IMR-90 (cell line): ENCODE results near the gene SEPTIN2. TPM values are rescaled to one million over a fixed set of nuclear protein-coding genes. Genes with fewer than 3 reads are reported as not detected.

Experiments used
- ATAC-seq: fragments of 200-7000 bp; cut with Tn5 transposase; 2 replicates; pipeline ENCODE4 v1.9.1; 2020; ENCODE audit warnings: low read depth, mild to moderate bottlenecking, moderate library complexity
- BruUV-seq: library from RNA; stranded (reverse); fragments of 400-500 nt; replicated peaks from 2 replicates; lab custom pipeline; 2021; lab: Mats Ljungman, UMichigan
- CTCF ChIA-PET: fragments of 300-600 bp; formaldehyde crosslinking; extraction: SDS; loops from one replicate; lab custom pipeline; 2021; ENCODE audit warnings: antibody characterized with exemption; lab: Yijun Ruan, JAX
- POLR2A ChIA-PET: fragments of 300-600 bp; sonication (Branson Sonifier 250); formaldehyde crosslinking; loops from one replicate; lab custom pipeline; 2022; ENCODE audit warnings: antibody characterized with exemption; ENCODE audit not compliant: unreplicated experiment; lab: Charles Lee
- DNase-seq: peaks from one replicate; pipeline ENCODE4 v3.0.0; 2013
- H2AFZ ChIP-seq: replicated peaks from 2 replicates; pipeline ENCODE3; 2013; ENCODE audit warnings: low read length, mild to moderate bottlenecking; ENCODE audit not compliant: poor library complexity
- H2AK5ac ChIP-seq: 2 replicates; pipeline ENCODE4 v1.6.1; 2013; ENCODE audit warnings: low read depth, low read length, inconsistent platforms
- H2AK9ac ChIP-seq: replicated peaks from 2 replicates; pipeline ENCODE3; 2013; ENCODE audit warnings: mild to moderate bottlenecking, low read depth, low read length, moderate library complexity; ENCODE audit not compliant: poor library complexity
- H2BK120ac ChIP-seq: 2 replicates; pipeline ENCODE4 v1.6.1; 2013; ENCODE audit warnings: low read depth, low read length, inconsistent platforms
- H2BK15ac ChIP-seq: 3 replicates; pipeline ENCODE4 v1.6.1; 2013; ENCODE audit warnings: low read depth, low read length, inconsistent platforms
- H2BK20ac ChIP-seq: 2 replicates; pipeline ENCODE4 v1.6.1; 2013; ENCODE audit warnings: low read depth, mild to moderate bottlenecking, inconsistent platforms, low read length, moderate library complexity
- H2BK5ac ChIP-seq: 2 replicates; pipeline ENCODE4 v1.6.1; 2013; ENCODE audit warnings: mild to moderate bottlenecking, low read depth, low read length, inconsistent platforms; ENCODE audit not compliant: poor library complexity, severe bottlenecking
- H3K14ac ChIP-seq: replicated peaks from 2 replicates; pipeline ENCODE4 v1.6.1; 2013; ENCODE audit warnings: low read depth, low read length, inconsistent platforms
- H3K18ac ChIP-seq: 2 replicates; pipeline ENCODE4 v1.6.1; 2013; ENCODE audit warnings: low read depth, low read length, control low read depth
- H3K23ac ChIP-seq: 2 replicates; pipeline ENCODE4 v1.6.1; 2013; ENCODE audit warnings: low read depth, low read length, inconsistent platforms
- H3K27ac ChIP-seq: 2 replicates; pipeline ENCODE4 v1.5.1; 2013; ENCODE audit warnings: mild to moderate bottlenecking, control low read depth, low read length; ENCODE audit not compliant: insufficient read depth
- H3K27me3 ChIP-seq: 2 replicates; pipeline ENCODE4 v1.6.1; 2013; ENCODE audit warnings: low read length; ENCODE audit not compliant: control insufficient read depth, insufficient read depth
- H3K36me3 ChIP-seq: 2 replicates; pipeline ENCODE4 v1.6.1; 2013; ENCODE audit warnings: low read length, mixed read lengths; ENCODE audit not compliant: control insufficient read depth, insufficient read depth
- H3K4ac ChIP-seq: 2 replicates; pipeline ENCODE4 v1.6.1; 2013; ENCODE audit warnings: low read depth, low read length, inconsistent platforms
- H3K4me1 ChIP-seq: 2 replicates; pipeline ENCODE4 v1.6.1; 2013; ENCODE audit warnings: low read length, mixed read lengths; ENCODE audit not compliant: control insufficient read depth, insufficient read depth
- H3K4me2 ChIP-seq: 2 replicates; pipeline ENCODE4 v1.6.1; 2013; ENCODE audit warnings: low read depth, mild to moderate bottlenecking, control low read depth, low read length, moderate library complexity
- H3K4me3 ChIP-seq: 2 replicates; pipeline ENCODE4 v1.5.1; 2013; ENCODE audit warnings: low read depth, mild to moderate bottlenecking, control low read depth, low read length, moderate library complexity; ENCODE audit not compliant: insufficient read depth
- H3K56ac ChIP-seq: 2 replicates; pipeline ENCODE4 v1.6.1; 2013; ENCODE audit warnings: low read length, inconsistent platforms; ENCODE audit not compliant: insufficient read depth; ENCODE audit errors: extremely low read depth
- H3K79me1 ChIP-seq, 2 experiments: 2 replicates each; pipeline ENCODE4 v1.6.1; 2013; ENCODE audit warnings: low read length in 2 of 2, inconsistent platforms in 1 of 2, low read depth in 1 of 2
- H3K9ac ChIP-seq: 2 replicates; pipeline ENCODE4 v1.6.1; 2013; ENCODE audit warnings: low read depth, low read length, control low read depth
- H3K9me1 ChIP-seq: 2 replicates; pipeline ENCODE4 v1.6.1; 2013; ENCODE audit warnings: low read length, inconsistent platforms; ENCODE audit not compliant: insufficient read depth
- H3K9me3 ChIP-seq: 2 replicates; pipeline ENCODE4 v1.6.1; 2013; ENCODE audit warnings: low read length; ENCODE audit not compliant: control insufficient read depth, insufficient read depth
- H4K20me1 ChIP-seq: 2 replicates; pipeline ENCODE4 v1.6.1; 2013; ENCODE audit warnings: low read length, inconsistent platforms; ENCODE audit not compliant: insufficient read depth
- H4K5ac ChIP-seq: 2 replicates; pipeline ENCODE4 v1.6.1; 2013; ENCODE audit warnings: mild to moderate bottlenecking, low read depth, low read length, control low read depth
- H4K8ac ChIP-seq, 2 experiments: 2 replicates each; pipeline ENCODE4 v1.6.1; 2013; ENCODE audit warnings: low read depth in 2 of 2, low read length in 2 of 2, control low read depth in 1 of 2, inconsistent platforms in 1 of 2
- H4K91ac ChIP-seq: 2 replicates; pipeline ENCODE4 v1.6.1; 2013; ENCODE audit warnings: low read depth, low read length, inconsistent platforms; ENCODE audit not compliant: insufficient read depth
- CEBPB ChIP-seq: IDR thresholded peaks from 2 replicates; pipeline ENCODE4 v1.6.1; 2012; ENCODE audit warnings: low read depth, low read length, improper control_type of control experiment
- MAFK ChIP-seq: IDR thresholded peaks from 2 replicates; pipeline ENCODE4 v1.6.1; 2012; ENCODE audit warnings: low read depth, low read length, improper control_type of control experiment
- MXI1 ChIP-seq: IDR thresholded peaks from 2 replicates; pipeline ENCODE4 v1.6.1; 2012; ENCODE audit warnings: low read depth, mild to moderate bottlenecking, low read length, moderate library complexity, borderline replicate concordance
- RAD21 ChIP-seq: IDR thresholded peaks from 2 replicates; pipeline ENCODE4 v1.6.1; 2012; ENCODE audit warnings: low read length, improper control_type of control experiment
- RFX5 ChIP-seq: IDR thresholded peaks from 2 replicates; pipeline ENCODE4 v1.8.0; 2012; ENCODE audit warnings: low read depth, mild to moderate bottlenecking, low read length, moderate library complexity
- SMC3 ChIP-seq: fragments of 150-350 bp; IDR thresholded peaks from 2 replicates; pipeline ENCODE4 v1.6.1; 2016; ENCODE audit warnings: low read depth, mild to moderate bottlenecking, antibody characterized with exemption, low read length, moderate library complexity
- WGBS, 2 experiments: methylation state at CpG; one replicate each; pipeline versions ENCODE4 v1.1.5 to v1.1.7; 2013; ENCODE audit warnings: missing lambda C conversion rate in 2 of 2; ENCODE audit not compliant: insufficient read length in 1 of 2; ENCODE audit errors: extremely low coverage in 2 of 2; 5-methylcytosine and 5-hydroxymethylcytosine counted together
- dilution Hi-C: fragments of 300-500 bp; cut with HindIII; formaldehyde crosslinking; loops from one replicate; pipeline ENCODE4 v1.14.3; 2018; ENCODE audit warnings: low sequenced_read_pairs; ENCODE audit not compliant: unreplicated experiment
- in situ Hi-C: fragments of 300-500 bp; cut with MboI; formaldehyde crosslinking; loops from 3 replicates; pipeline ENCODE4 v1.14.3; 2019; ENCODE audit warnings: low sequenced_read_pairs, inconsistent platforms, mixed read lengths
- intact Hi-C: fragments of 100-400 bp; cut with micrococcal nuclease; formaldehyde crosslinking; loops from 2 replicates; pipeline ENCODE4 v1.10.0; 2022
- polyA plus RNA-seq, 3 experiments: library from polyadenylated mRNA; depleted of rRNA; stranded (reverse); fragments of >200 nt; gene quantifications; 2 replicates each; pipeline ENCODE4 v1.2.3, GENCODE V29; 2012; ENCODE audit warnings: low replicate concordance in 1 of 3
- total RNA-seq: library from RNA; depleted of rRNA; stranded (reverse); fragments of >200 nt; gene quantifications from 2 replicates; pipeline ENCODE4 v1.2.3, GENCODE V29; 2012
- TF ChIP-seq, protein P1 (sequence below): conservative IDR thresholded peaks from 2 replicates; pipeline ENCODE4 v1.5.1; 2012; ENCODE audit warnings: mild to moderate bottlenecking, low read depth, low read length, improper control_type of control experiment

The SEPTIN2 gene
- total and polyA plus RNA-seq, 2 of the 4 experiments (the other 2 are of a cell fraction), result 420 to 504 TPM

DNA sequence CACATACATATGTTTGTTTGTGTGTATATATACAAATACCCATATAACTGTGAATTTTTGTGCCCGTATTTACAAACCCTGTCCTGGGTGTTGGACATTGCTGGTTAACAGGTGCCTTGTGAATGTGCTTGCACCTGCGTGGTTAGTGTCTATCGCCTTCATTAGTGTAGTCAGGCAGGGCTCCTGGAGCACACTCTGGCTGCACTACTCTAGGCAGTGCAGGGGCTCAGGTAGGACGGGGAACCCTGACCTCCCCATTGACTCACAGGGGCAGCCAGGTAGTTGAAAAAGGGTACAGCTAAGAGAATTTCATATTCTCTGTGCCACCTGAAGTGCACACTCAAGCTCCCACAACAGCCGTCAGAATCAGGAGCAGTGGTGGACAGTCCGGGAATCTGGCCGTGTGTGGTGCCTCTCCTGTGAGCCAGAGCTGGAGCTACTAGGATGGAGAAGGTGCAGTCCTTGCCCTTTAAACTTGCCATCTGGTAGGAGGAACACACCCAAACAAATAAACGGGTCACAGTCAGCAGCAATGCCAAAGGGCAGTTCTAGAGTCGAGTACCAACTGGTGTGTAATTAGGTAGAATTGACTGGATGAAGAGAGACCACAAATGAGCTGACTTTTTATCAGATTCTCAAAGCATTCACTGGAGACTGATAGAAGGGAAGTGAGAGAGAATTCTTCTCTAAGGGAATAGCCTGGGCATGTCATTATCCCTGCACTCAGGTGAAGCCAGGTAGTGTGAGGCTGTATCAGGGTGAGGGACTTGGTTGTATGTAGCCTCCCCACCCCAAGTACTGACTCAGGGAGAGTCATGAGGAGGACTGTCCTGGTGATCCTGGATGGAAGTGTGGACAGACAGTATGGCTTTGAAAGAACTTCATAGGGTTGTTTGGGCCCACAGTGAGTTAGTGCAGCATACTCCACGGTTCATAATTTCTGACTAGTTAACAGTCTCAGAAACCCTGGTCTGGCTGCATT lies 84.5 kb downstream of the SEPTIN2 start:
- ATAC-seq (no peak), DNase-seq (no peak)
- no peaks in the 10 kb centered on the region for H3K27me3 ChIP-seq
- no peak overlapping the region for H2AK5ac ChIP-seq
- dilution Hi-C loops (no loop called here), in situ Hi-C loops (no loop called here), intact Hi-C loops (no loop called here)
- CTCF ChIA-PET, result no interaction called here
- no peak overlapping the region for H4K91ac ChIP-seq
- H3K27ac ChIP-seq, result no peak overlapping the region
- no peak overlapping the region for H2AFZ ChIP-seq
- no peak overlapping the region for H2AK9ac ChIP-seq
- H4K8ac ChIP-seq, result no peak overlapping the region
- POLR2A ChIA-PET, result no interaction called here
- no TSS peak for BruUV-seq
- 100% methylated on average over 1 of the region's 10 CpGs; no CpG with 5 or more reads in 1 of the 2 experiments for WGBS, 2 experiments
- H2BK20ac ChIP-seq, result no peak overlapping the region
- no peak overlapping the region for H3K4ac ChIP-seq
- no peaks in the 10 kb centered on the region for H3K4me1 ChIP-seq
- no peak overlapping the region for H2BK5ac ChIP-seq
- H4K5ac ChIP-seq, result no peak overlapping the region
- H3K14ac ChIP-seq, result no peak overlapping the region
- H4K20me1 ChIP-seq, result peaks cover 4% of the 10 kb centered on the region; the same call in 1 of the 2 replicates
- H3K4me2 ChIP-seq, result no peak overlapping the region
- H3K9ac ChIP-seq, result no peak overlapping the region
- H2BK15ac ChIP-seq, result no peak overlapping the region
- H3K18ac ChIP-seq, result no peak overlapping the region
- TF ChIP-seq SMC3 (no peak), CEBPB (no peak), RFX5 (no peak), RAD21 (no peak), MXI1 (no peak), MAFK (no peak)
- TF ChIP-seq, protein P1, sequence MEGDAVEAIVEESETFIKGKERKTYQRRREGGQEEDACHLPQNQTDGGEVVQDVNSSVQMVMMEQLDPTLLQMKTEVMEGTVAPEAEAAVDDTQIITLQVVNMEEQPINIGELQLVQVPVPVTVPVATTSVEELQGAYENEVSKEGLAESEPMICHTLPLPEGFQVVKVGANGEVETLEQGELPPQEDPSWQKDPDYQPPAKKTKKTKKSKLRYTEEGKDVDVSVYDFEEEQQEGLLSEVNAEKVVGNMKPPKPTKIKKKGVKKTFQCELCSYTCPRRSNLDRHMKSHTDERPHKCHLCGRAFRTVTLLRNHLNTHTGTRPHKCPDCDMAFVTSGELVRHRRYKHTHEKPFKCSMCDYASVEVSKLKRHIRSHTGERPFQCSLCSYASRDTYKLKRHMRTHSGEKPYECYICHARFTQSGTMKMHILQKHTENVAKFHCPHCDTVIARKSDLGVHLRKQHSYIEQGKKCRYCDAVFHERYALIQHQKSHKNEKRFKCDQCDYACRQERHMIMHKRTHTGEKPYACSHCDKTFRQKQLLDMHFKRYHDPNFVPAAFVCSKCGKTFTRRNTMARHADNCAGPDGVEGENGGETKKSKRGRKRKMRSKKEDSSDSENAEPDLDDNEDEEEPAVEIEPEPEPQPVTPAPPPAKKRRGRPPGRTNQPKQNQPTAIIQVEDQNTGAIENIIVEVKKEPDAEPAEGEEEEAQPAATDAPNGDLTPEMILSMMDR, result no peak
- H3K79me1 ChIP-seq, result peaks cover 4 to 18% of the 10 kb centered on the region in 2 experiments
- no peak overlapping the region for H3K4me3 ChIP-seq
- peaks cover 2% of the 10 kb centered on the region; the same call in 1 of the 2 replicates for H3K36me3 ChIP-seq
- no peak overlapping the region for H3K23ac ChIP-seq
- H3K9me3 ChIP-seq, result no peaks in the 10 kb centered on the region
- H3K9me1 ChIP-seq, result no peaks in the 10 kb centered on the region
- H2BK120ac ChIP-seq, result no peak overlapping the region
- no peak overlapping the region for H3K56ac ChIP-seq
